Upper lobe of left lung (tissue), 6 donors: Measurements from ENCODE around the gene UBASH3A. TPM values are rescaled to one million over a fixed set of nuclear protein-coding genes. Genes with fewer than 3 reads are reported as not detected.

Experiments used
- ATAC-seq, 2 donors: fragments of 200-7000 bp; cut with Tn5 transposase; one replicate each; pipeline ENCODE4 v1.9.1; 2022; ENCODE audit warnings: mild to moderate bottlenecking in 2 of 2, moderate library complexity in 2 of 2; ENCODE audit not compliant: low FRiP score in 2 of 2
- DNase-seq, 2 donors: peaks; one replicate each; pipeline ENCODE4 v3.0.0-alpha.2; 2019 to 2020
- H3K27ac ChIP-seq, 4 donors: fragments of 200-600 bp; sonication (generic); one replicate each; pipeline ENCODE4 v1.5.1; 2016 to 2019
- H3K27me3 ChIP-seq, 4 donors: fragments of 200-600 bp; sonication (generic); one replicate each; pipeline ENCODE4 v1.5.1; 2017 to 2019
- H3K36me3 ChIP-seq, 4 donors: fragments of 200-600 bp; sonication (generic); one replicate each; pipeline ENCODE4 v1.5.1; 2016 to 2019
- H3K4me1 ChIP-seq, 4 donors: fragments of 200-600 bp; sonication (generic); one replicate each; pipeline ENCODE4 v1.5.1; 2018 to 2019
- H3K4me3 ChIP-seq, 4 donors: fragments of 200-600 bp; sonication (generic); one replicate each; pipeline ENCODE4 v1.5.1; 2017 to 2019; ENCODE audit warnings: mild to moderate bottlenecking in 2 of 4, moderate library complexity in 1 of 4
- H3K9me3 ChIP-seq, 4 donors: fragments of 200-600 bp; sonication (generic); one replicate each; pipeline ENCODE4 v1.5.1; 2018 to 2019
- CTCF ChIP-seq, 6 experiments: fragments of 450-650 bp in 4 of 6; fragments of 200-600 bp in 2 of 6; sonication (generic) in 2 of 6; IDR thresholded peaks; one replicate each; pipeline ENCODE4 v1.5.1; 2016 to 2019; ENCODE audit warnings: antibody characterized with exemption in 6 of 6
- EP300 ChIP-seq, 4 donors: sonication (generic); formaldehyde crosslinking; IDR thresholded peaks; one replicate each; pipeline ENCODE4 v1.5.1; 2017; ENCODE audit warnings: antibody characterized with exemption in 4 of 4, control low read depth in 2 of 4
- POLR2A ChIP-seq, 4 donors: fragments of 450-650 bp; IDR thresholded peaks; one replicate each; pipeline ENCODE4 v1.5.1; 2016 to 2017; ENCODE audit warnings: antibody characterized with exemption in 4 of 4, mild to moderate bottlenecking in 2 of 4
- POLR2AphosphoS5 ChIP-seq, 2 donors: sonication (generic); formaldehyde crosslinking; IDR thresholded peaks; one replicate each; pipeline ENCODE4 v1.5.1; 2017; ENCODE audit warnings: antibody characterized with exemption in 2 of 2
- WGBS, 2 donors: methylation state at CpG; one replicate each; pipeline ENCODE4 v1.1.5; 2017 to 2018; 5-methylcytosine and 5-hydroxymethylcytosine counted together
- total RNA-seq, 6 donors: library from RNA; depleted of rRNA in 4 of 6; stranded (reverse); fragments of >200 nt in 4 of 6; gene quantifications; one replicate each; pipeline versions ENCODE4 v1.1.0 to v1.2.1, GENCODE V29; 2016 to 2021
- donor health status: DM: no; HTN: no; CAD: no; lungs with moderate emphysema.
- donor health status: DM: no; HTN: yes; CAD: no; lungs with severe emphysema.

The UBASH3A gene
- total RNA-seq, 6 donors from 2014 or later: 1.4 to 7.3 (median 2.9) TPM; not detected in 1

GRCh38 chr21:42386034-42386591 lies 17.6 kb upstream of the UBASH3A start:
- no peak for ATAC-seq
- no peak for DNase-seq
- Histone ChIP-seq H3K27me3 (no peaks in the 10 kb centered on the region), H3K27ac (no peak overlapping the region), H3K36me3 (no peaks in the 10 kb centered on the region), H3K4me1 (peaks cover 0 to 11% (median 8%) of the 10 kb centered on the region in 4 donors), H3K9me3 (peaks cover 0 to 10% (median 0%) of the 10 kb centered on the region in 4 donors), H3K4me3 (no peak overlapping the region)
- TF ChIP-seq CTCF (IDR thresholded peaks at IDR 0.05) (no peak), EP300 (IDR thresholded peaks at IDR 0.05) (no peak), POLR2AphosphoS5 (IDR thresholded peaks at IDR 0.05) (no peak), POLR2A (IDR thresholded peaks at IDR 0.05) (no peak)
- WGBS, 2 donors: 85 to 93% methylated on average over 11 of the region's 11 CpGs

- ATAC-seq (no peak), DNase-seq (no peak)
- no peak overlapping the region for H3K27ac ChIP-seq
- no peaks in the 10 kb centered on the region for H3K27me3 ChIP-seq
- no peaks in the 10 kb centered on the region for H3K36me3 ChIP-seq
- no peak for TF ChIP-seq CTCF (IDR thresholded peaks at IDR 0.05)
- TF ChIP-seq POLR2AphosphoS5 (IDR thresholded peaks at IDR 0.05): no peak
- TF ChIP-seq POLR2A (IDR thresholded peaks at IDR 0.05): no peak
- H3K9me3 ChIP-seq: no peaks in the 10 kb centered on the region
- peaks cover 0 to 11% (median 8%) of the 10 kb centered on the region in 4 donors for H3K4me1 ChIP-seq
- H3K4me3 ChIP-seq: no peak overlapping the region
- 67% methylated on average over 3 of the region's 3 CpGs for WGBS, 2 donors
Observed at GRCh38 chr21:42387164-42387563, 16.5 kb upstream of the UBASH3A start.

- 95 to 96% methylated on average over 6 of the region's 6 CpGs for WGBS, 2 donors
- Histone ChIP-seq H3K4me1 (peaks cover 0 to 14% (median 8%) of the 10 kb centered on the region in 4 donors), H3K4me3 (no peak overlapping the region), H3K9me3 (no peaks in the 10 kb centered on the region), H3K27ac (no peak overlapping the region), H3K36me3 (no peaks in the 10 kb centered on the region), H3K27me3 (no peaks in the 10 kb centered on the region)
- TF ChIP-seq CTCF (IDR thresholded peaks at IDR 0.05): no peak
- no peak for TF ChIP-seq EP300 (IDR thresholded peaks at IDR 0.05)
- TF ChIP-seq POLR2AphosphoS5 (IDR thresholded peaks at IDR 0.05): no peak
- no peak for TF ChIP-seq POLR2A (IDR thresholded peaks at IDR 0.05)
- no peak for DNase-seq
- ATAC-seq: no peak
Observed at GRCh38 chr21:42387843-42388340, 15.8 kb upstream of the UBASH3A start.

GRCh38 chr21:42388740-42389448 lies 14.8 kb upstream of the UBASH3A start:
- peak in 1 of 2 donors; percentile 19 for ATAC-seq
- peak overlapping the region in 2 of 4 donors; percentile 25 to 27 for H3K4me3 ChIP-seq
- H3K27ac ChIP-seq: peak overlapping the region in 2 of 4 donors; percentile 33 to 59

More at GRCh38 chr21:42388740-42389448, 14.8 kb upstream of the UBASH3A start:
- Histone ChIP-seq H3K9me3 (no peaks in the 10 kb centered on the region), H3K27me3 (no peaks in the 10 kb centered on the region), H3K4me1 (peaks cover 5 to 18% (median 8%) of the 10 kb centered on the region in 4 donors), H3K36me3 (no peaks in the 10 kb centered on the region)
- 68 to 69% methylated on average over 20 of the region's 20 CpGs for WGBS, 2 donors
- DNase-seq: no peak
- no peak for TF ChIP-seq CTCF (IDR thresholded peaks at IDR 0.05)
- no peak for TF ChIP-seq POLR2AphosphoS5 (IDR thresholded peaks at IDR 0.05)
- no peak for TF ChIP-seq EP300 (IDR thresholded peaks at IDR 0.05)
- no peak for TF ChIP-seq POLR2A (IDR thresholded peaks at IDR 0.05)
